CD4-positive, alpha-beta T cell treated with Interleukin-17A for 4 hours (primary cell): ENCODE measurements around the gene CLEC12A.
"Not testable (repeated sequence)": the region's sequence is repeated elsewhere in the genome, so short reads cannot be mapped to it uniquely, and the experiment has no call there.

Source experiments
- DNase-seq: peaks from one replicate; pipeline ENCODE4 v3.0.0-alpha.2; 2020; ENCODE audit warnings: mixed read lengths

CLEC12A gene

DNA sequence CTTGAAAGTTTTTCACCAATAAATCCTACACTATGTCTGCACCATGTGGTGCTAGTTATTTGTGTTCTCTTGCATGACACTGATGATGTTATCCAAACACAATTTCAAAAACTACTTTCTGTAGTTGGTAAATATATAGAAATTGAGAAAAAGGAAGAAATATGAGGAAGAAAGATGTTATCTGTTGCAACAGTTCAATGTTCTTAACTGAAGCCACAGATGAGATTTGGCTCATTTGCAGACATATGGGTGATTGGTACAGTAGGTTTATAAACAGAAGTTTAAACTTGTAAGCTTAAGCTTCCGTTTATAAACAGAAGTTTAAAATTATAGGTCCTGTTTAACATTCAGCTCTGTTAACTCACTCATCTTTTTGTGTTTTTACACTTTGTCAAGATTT is at the start of gene CLEC12A:
Gene CLEC12A (plus strand): TSS at position 229 of the 400 bp plus-strand sequence. CDS start 188 bp downstream, outside the sequence.
- no peak for DNase-seq

DNA sequence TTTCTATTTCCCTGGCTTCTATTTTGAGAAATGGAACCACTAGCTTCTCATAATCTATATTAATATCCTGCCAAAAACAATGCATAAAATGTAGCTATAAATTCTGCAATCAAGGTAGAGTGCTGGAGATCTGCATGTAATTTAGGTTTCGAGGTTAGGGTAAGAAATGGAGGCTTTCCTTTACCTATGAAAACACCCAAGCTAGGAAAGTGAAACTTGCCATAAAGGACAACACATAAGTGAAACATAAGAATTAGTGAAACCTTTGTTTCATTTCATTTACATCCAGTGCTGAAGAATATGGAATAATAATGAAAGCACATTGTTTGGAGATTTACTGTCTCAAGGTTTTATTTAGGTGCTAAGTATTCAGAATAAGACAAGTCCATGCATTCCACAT is 48.8 kb upstream of the CLEC12A start:
- DNase-seq, result no peak

DNA sequence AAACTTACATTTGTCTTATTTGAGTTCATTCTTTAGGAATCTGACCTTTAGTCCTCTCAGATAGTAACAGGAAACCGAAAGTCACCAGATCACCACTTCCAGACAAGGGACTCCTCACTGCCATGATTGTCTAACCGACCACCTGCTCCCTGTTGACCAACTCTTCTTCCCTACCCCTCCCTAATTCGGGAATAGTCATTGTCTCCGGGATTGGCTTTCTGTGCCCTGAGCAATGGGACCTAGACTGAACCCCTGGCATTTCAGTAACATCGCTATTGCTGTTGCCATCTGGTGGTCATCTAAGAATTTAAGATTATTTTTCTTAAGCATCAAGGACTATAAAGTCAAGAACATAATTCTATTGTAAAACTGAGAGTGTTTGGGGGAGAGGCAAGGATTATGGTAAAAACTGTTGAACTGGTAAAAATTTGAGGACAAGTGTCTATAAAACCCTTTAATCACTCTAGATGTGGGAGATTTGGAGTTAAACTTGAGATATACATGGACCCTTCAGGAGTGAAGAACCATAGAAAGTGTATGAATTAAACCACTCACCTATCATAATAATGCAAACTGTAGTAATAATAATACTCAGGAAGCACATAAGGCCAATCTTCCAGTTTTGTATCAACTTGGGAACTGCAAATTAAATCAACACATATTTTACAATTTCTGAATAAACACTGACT is 45.4 kb upstream of the CLEC12A start:
- DNase-seq, result peak; percentile 38

DNA sequence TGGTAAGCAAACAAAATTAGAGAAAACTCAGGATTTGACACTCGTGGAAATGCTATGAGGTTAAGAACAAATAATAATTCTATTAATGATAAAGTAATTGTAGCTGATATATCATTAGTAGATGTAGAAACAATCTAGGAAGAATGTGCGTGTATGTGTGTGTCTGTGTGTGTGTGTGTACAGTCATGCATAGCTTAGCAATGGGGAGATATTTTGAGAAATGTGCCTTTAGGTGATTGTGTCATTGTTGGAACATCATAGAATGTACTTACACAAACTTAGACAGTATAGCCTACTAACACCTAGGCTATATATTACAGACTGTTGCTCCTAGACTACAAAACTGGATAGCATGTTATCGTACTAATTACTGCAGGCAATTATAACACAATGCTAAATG is 44.3 kb upstream of the CLEC12A start:
- no peak for DNase-seq

DNA sequence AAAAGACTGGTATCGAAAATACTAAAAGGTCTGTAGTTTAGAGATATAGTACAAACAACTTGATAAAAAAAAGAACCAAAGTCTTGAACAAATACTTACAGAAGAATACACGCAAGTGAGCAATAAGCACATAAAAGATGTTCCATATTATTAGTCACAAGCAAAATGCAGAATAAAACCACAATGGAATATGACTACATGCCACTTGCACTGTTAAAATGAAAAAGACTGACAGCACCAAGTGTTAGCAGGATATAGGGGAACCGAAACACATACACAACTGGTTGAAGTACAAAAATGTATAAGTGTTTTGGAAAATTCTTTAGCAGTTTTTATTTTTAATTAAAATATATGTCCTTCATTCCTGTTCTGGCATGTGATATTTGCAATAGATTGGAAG is 42.6 kb upstream of the CLEC12A start:
- DNase-seq, result no peak

DNA sequence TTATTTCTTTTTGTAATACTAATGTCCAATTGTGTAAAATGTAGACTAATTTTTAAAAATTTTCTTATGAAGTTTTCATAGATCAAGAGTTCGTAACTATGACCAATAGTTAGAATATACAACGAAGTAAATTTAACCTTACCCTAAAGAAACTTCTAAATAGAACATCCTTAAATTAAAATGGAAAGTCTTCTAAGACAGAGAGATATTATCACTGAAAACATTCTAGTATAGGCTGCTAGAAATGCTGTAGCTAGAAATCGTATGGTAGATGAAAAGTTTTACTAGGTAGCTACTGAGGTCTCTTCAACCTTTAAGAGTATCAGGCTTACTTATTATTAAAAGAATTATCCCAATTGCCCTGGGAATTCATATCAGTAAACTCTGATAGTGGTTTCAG is 40.0 kb upstream of the CLEC12A start:
- no peak for DNase-seq

DNA sequence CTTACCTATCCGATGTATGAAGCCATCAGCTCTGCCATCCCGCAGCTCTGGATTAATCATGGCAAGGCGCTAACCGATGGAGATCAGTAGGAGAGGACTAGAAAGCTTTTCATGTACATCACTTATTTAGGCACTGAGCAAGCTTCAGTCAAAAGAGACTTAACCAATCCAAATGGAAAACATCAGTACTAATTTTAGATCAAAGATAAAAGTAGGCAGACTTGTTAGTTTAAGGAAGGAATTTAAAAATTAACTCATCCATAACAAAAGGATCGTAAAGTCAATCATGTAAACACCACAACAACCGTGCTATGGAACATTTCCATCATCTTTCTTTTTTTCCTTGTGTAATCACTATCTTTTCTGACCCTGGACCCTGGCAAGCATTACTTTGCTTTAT is 38.9 kb upstream of the CLEC12A start, which contains the start of gene CLEC2A:
Gene CLEC2A (minus strand): TSS at position 101 of the 400 bp plus-strand sequence. CDS start 41 bp downstream, at position 60.
- DNase-seq, result no peak

DNA sequence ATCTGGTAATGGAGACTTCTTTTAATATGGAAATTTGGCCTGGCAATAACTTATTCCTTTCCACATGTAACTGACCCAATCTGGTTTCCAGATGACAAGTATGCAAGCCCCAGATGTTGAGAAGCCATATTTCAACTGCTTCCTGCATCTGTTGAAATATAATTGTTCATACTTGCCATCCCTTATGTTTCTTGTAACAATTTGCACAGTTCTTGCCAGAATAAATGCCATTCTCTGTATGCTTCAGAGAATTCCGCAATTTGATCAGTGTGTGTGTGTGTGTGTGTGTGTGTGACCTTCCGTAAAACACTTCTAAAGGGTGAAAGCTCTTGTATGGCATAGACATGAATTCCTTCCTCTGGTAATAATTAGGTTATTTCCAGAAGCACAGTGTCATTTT is 37.3 kb upstream of the CLEC12A start:
- DNase-seq, result no peak

DNA sequence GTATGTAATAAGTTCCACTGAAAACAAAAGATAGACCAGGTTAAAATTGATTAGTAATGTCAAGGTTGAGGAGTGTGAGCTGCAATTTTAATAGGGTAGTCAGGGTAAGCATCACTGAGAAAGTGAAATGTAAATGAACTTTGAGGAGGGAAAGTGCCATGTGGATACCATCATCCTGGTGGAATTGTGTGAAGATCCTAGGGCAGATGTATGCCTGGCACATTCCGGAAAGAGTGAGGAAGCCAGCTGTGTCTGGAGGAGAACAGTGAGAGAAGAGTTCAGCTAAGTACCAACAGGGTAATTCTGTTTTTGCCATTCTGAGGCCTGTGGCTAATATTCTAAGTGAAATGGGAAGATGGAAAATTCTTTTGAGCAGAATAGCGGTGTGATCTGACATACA is 36.2 kb upstream of the CLEC12A start:
- DNase-seq, result no peak

DNA sequence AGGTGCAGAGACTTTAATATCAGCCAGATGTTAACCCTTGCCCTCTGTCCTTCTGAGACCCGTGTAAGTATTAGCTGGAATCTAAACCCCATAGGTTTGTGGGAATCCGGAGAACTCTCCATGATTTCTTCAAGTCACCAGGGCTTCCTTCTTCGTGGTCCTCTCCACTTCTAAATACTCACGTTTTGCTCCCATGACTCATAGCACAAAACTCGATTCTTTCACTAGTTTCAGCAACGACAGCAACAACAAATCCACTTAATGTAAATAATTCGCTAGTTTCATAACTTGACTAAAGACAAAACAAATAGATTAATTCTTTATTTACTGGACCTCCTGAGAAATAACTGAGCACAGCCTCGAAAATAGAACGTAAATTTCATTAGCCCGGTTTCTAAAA is 34.6 kb upstream of the CLEC12A start:
- no peak for DNase-seq

DNA sequence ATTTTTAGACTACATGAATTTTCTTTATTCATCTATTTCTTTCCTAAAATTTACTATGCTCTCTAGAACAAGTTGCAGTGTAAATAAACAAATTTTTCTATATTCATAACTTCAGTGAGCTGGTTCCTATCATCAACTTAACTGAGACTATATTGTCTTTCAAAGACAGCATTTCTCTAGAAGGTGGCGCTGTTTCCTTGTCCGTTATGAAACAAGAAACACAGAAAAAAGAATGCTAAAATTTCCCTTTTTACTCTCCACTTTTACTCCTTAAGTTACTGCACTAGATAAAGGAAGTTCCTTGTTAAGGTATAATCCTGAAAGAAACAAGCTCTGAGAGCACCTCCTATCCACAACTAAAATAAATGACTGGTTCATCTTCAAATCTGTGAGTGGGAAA is 30.8 kb upstream of the CLEC12A start:
- peak; percentile 10 for DNase-seq

DNA sequence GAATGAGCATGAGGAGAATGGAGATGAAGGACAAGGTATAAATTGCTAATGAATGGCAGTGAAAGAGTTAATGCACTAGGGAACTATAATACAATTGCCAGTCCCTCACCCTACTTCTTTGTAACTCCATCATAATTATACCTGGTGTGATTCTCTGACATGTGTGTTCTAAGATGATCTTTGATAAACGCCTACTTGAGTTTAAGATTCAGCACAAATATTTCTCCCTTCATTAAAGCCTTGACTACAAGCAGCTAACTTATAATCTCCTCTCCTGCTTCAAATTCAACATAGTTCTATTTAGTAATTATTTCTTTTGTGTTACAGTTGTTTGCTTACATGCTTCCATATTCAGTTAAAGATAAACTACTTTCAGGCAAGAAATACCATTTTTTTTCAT is 29.4 kb upstream of the CLEC12A start:
- DNase-seq, result no peak

DNA sequence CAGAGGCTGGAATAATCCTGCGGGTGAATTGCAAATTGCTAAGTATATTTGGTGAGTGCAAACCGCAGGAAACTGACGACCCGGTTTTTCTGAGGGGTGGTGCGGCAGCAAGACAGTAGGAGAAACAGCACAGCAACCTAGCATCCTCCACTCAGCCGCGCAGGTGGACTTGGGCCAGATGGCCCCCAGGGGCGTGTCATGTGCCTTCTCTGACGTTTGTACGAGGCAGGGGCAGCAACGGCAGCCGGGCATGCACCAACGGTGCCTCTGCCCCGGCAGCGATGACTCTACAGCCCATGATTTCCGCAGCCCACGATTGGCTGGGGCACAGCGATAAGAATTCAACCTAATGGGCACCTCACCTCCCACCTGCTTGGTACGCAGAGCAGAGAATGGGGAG is 28.0 kb upstream of the CLEC12A start:
- peak; percentile 19 for DNase-seq

DNA sequence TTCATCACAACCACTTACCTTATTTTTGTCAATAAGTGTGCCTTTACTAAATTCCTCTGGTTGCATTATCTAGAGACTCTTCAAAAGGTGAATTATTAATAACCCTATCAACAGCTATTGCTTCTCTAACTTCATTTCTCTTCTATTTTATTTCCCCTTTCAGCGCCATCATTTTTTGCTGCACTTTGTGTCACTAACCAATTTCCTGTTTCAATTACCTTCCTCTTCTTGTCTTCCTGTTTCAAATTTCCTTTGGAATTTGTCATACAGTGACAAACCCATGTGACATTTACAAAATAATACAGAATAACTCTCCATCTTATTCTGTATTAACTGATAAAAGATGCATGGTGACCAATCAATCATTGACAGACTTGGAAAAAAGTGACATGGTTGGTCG is 26.8 kb upstream of the CLEC12A start:
- DNase-seq, result no peak

DNA sequence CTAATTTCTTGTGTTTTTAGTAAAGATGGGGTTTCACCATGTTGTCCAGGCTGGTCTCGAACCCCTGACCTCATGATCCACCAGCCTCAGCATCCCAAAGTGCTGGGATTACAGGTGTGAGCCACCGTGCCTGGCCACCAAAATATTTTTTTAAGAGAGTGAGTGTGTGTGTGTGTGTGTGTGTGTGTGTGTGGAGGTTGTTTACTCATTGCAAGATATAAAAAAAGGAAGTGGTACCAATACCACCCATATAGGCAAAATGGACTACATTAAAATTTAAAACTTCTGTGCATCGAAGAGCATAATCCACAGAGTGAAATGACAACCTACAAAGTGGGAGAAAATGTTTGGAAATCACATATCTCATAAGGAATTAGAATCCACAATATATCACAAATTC is 23.5 kb upstream of the CLEC12A start:
- DNase-seq, result no peak

DNA sequence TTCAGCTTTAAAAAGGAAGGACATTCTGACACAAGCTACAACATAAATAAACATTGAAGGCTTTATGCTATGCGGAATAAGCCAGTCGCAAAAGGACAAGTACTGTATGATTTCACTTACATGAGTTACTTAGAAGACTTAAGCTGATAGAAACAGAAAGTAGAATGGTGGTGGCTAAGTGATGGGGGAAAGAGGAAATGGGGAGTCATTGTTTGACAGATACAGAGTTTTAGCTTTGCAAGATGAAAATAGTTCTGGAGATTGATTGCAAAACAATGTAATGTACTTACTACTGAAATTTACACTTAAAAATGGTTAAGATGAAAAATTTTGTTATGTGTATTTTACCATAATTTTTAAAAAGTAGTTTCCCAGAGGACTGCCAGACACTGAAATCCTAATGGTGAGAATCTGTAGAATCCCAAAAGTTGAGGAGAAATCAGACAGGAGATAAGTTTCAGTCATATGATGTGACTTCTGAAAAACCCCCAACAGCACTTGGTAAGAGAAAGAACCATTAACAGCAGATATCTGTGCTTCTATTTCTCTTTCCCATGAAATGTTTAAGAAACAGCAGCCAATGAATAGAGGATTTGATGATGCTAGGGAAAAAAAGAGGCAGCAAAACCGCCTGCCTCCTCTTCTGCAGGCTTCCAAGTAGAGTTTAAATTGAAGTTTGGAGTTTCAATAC is 22.5 kb upstream of the CLEC12A start:
- DNase-seq, result no peak

DNA sequence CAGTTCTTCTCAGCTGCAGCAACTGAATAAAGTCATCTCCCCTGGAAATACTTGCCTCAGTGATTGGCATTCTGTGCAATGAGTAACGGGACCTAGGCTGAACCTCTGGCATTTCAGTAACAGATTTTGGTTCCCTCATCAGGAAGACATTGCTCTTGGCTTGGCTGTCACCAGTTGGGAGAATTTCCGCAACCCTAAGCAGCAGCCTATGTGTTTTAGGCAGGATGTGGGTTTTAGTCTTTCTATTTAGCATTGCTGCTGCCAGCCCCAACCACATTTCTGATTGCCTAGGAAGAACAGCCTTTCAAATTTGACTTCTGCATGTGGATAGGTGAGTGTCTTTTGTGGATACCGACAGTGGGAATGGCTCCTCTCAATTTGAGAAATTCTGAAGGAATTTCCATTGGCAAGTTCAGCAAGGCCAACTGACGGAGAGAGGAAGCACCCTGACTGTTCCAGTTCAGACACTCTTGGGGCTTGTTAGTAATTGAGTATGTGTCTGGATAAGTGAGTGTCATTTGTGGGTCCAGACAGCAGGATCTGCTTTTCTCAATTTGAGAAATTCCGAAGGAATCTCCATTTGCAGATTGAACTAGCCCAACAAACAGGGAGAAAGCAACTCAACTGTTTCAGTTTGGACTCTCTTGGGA is 20.1 kb upstream of the CLEC12A start:
- DNase-seq, result peak; percentile 50

DNA sequence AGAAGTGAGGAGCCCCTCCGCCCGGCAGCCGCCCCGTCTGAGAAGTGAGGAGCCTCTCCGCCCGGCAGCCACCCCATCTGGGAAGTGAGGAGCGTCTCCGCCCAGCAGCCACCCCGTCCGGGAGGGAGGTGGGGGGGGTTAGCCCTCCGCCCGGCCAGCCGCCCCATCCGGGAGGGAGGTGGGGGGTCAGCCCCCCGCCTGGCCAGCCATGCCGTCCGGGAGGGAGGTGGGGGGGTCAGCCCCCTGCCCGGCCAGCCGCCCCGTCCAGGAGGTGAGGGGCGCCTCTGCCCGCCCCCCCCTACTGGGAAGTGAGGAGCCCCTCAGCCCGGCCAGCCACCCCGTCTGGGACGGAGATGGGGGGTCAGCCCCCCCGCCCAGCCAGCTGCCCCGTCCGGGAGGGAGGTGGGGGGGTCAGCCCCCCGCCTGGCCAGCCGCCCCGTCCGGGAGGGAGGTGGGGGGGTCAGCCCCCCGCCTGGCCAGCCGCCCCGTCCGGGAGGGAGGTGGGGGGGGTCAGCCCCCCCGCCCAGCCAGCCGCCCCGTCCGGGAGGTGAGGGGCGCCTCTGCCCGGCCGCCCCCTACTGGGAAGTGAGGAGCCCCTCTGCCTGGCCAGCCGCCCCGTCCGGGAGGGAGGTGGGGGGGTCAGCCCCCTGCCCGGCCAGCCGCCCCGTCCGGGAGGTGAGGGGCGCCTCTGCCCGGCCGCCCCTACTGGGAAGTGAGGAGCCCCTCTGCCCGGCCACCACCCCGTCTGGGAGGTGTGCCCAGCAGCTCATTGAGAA is 18.1 kb upstream of the CLEC12A start:
- DNase-seq, result not testable (repeated sequence)

DNA sequence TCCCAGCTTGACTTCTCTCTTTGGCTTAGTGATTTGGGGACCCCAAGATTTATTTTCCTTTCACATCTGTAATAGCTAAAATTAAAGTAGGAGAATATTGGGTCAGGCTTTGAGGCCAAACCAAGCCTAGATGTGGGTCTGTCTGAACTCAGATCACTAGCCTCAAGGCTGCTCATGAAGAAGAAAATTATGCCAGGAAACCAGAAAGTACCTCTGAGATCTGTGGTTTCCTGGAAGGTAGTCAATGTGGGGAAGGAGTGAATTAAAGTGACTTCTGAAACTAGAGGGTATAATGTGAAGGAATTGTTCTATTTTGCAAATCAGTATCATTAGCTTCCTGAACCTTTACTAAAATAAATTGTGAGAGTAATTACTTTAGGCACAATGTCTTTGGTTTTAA is 13.4 kb upstream of the CLEC12A start:
- no peak for DNase-seq

DNA sequence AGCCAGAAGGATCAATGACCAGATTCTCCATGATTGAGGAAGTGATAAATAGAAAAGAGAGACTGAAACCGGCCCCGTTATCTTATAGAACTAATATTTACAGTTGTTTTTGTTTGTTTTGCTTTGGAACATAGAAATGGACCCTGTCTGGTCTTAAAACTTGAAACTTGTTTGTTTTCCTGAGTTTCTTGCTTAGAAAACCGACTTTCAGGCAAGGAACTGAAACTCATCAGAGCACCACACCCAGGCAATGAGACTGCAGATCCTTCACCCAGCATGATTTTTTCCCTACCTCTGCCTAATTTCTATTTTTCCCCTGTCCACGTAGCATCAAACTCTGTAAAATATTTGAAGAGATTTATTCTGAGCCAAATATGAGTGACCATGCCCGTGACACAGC is 10.6 kb upstream of the CLEC12A start:
- no peak for DNase-seq

DNA sequence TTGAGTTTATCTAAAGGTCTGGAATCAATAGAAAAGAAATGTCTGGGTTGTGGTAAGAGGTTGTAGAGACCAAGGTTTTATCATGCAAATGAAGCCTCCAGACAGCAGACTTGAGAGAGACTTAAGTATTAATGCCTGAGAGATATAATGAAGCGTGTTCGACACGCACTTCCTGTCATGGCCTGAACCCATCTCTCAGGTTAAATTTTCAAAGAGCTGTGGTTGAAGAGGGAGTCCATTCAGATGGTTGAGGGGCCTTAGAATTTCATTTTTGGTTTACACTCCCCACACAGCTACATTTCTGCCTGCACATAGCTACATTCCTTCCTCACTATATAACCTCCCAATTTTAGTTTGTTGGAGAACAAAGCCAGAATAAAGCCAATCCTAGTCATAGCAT is 10.1 kb upstream of the CLEC12A start:
- no peak for DNase-seq

DNA sequence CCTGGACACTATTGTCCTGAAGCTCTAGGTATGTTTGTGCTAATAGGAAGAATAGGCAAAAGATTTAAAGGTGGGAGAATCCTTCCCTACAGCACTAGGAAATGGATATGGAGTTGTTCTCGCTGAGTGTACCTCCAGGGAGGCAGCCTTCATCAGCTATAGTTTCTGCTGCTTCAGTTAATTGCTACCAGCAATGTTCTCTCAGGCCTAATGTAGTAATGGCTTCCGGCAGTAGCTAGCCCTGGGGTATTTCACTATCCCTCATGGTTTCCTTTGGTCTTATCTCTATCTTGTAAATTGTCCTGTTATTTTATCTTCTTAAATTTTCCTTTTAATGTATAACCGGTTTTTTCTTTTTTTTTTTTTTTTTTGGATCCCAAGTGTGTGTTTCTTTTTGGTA is 9.3 kb upstream of the CLEC12A start:
- DNase-seq, result no peak

DNA sequence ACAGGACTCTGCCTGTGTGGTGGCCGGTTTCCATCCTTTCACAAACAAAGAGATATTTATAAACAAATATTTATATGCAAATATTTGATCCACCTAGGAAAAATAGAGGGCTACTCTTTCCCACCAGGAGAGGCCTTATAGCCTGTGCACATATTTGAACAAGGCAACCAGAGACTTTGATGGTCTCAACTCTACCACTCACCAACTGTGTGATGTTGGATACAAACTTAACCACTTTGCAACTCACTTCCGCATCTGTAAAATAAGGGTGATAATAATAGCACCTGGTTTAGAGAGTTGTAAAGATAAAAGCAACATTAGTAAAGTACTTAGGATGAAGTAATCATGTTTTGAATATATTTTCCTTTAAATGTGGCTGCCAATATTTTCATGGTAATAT is 1.5 kb upstream of the CLEC12A start:
- DNase-seq, result no peak
